HG03097 (cell line): Measurements from ENCODE around the gene DOCK7.

Experiments
- ATAC-seq: cut with Tn5 transposase; IDR thresholded peaks from one replicate; pipeline ENCODE4 v1.9.1; 2021; ENCODE audit not compliant: unreplicated experiment, low FRiP score

Gene DOCK7

DNA sequence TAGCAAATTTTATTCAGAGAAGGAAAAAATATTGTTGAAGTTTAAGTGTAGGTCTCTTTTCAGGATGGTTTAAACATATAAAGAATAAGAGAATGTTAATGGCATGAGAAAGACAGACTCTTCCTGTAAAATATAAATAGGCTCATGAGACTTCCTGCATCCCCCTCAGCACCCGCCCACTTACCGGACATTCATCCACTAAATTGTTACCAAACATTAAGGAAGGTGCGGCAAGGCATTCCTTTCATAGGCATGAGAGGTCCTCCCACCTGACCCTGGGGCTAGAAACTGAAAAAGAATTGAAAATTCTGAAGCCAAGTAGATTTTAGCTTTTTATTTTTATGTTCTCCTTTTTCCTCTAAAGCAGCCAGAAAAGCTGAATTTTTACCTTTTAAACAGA is 261.9 kb downstream of the DOCK7 start:
- ATAC-seq, result no peak

DNA sequence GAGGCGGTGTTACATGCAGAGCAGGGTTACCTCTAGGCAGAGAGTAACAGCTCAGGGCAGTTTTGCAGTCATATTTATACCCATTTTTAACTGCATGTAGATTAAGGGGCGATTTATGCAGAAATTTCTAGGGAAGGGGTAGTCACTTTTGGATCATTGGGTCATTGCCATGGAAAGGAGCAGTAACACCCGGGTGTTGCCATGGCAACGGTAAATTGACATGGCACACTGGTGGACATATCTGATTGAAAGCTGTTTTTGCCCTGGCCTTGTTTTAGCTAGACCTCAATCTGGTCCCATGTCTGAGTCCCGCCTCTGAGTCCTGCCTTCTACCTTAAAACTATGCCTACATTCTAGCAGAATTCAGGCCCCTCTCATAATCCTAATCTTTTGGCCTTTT is 263.1 kb downstream of the DOCK7 start:
- ATAC-seq, result no peak

DNA sequence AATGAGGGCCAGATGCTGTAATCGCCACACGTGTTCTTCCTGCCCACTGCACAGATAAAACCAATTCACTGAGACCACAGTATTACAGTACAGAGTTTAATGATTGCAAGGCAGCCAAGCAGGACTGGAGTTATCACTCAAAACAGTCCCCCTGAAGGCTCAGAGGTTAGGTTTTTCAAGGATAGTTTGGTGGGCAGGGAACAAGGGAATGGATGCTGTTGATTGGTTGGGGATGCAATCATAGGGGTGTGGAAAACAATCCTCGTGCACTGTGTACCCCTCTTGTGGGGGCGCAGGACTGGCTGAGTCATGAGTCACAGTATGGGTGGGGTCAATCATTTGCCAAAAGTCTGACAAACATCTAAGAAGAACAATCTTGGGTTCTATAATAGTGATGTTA is 263.8 kb downstream of the DOCK7 start:
- no peak for ATAC-seq

DNA sequence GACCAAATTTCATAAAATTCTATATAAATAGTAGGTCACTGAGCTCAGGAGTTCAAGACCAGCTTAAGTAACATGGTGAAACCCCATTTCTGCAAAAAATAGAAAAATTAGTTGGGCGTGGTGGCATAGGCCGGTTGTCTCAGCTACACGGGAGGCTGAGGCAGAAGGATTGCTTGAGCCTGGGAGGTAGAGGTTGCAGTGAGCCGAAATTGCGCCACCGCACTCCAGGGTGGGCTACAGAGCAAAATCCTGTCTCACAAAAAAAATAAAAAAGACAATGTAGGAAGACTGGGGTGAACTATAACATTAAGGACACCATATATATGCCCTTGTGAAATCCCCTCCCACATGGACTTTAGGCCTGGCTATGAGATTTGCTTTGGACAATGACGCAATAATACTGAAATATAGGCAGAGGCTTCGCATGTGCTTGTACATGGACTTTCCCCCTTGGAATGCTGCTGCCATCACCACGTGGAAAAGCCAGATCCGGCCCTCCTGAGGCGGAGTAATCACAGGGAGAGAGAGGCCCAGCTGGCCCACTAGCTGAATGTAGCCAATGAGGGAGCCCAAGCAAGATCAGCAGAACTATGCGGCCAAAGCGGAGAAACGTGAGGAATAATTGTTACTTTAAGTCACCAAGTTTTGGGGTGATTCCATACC is 264.5 kb downstream of the DOCK7 start:
- ATAC-seq, result no peak

DNA sequence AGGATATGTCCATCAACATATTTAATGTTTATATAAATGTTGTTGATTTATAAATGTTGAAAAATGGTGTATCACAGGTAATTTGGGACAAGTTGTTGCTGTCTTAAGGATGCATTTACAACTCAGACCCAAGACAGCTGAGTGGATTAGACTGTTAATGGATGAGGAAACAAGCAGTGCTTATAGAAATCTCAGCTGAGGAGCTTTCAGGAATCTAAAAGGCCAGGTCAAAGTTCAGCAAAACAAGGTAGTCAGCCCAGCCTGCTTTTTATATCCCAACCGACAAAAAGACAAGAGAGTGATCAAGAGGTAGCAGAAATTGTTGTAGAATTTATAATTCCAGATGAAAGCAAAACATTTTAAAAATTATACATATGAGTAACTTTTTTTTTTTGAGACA is 268.0 kb downstream of the DOCK7 start:
- ATAC-seq, result no peak

DNA sequence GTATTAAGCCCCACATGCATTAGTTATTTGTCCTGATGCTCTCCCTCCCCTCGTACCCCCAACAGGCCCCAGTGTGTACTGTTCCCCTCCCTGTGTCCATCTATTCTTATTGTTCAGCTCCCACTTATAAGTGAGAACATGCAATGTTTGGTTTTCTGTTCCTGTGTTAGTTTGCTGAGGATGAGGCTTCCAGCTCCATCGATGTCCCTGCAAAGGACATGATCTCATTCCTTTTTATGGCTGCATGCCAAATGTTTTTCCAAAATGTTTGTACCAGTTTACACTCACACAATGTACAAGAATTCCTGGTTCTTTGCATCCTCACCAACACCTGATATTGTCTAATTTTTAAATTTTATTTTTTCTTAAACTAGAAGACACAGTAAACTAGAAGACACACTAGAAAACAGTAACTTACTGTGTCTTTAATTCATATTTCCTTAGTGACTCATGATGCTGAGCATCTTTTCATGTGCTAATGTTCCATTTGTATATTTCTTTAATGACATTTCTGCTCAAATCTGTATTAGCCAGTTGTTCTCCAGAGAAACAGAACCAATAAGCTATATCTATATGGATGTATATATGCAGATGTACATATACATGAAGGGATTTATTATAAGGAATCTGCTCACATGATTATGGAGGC is 270.7 kb downstream of the DOCK7 start:
- ATAC-seq, result no peak

DNA sequence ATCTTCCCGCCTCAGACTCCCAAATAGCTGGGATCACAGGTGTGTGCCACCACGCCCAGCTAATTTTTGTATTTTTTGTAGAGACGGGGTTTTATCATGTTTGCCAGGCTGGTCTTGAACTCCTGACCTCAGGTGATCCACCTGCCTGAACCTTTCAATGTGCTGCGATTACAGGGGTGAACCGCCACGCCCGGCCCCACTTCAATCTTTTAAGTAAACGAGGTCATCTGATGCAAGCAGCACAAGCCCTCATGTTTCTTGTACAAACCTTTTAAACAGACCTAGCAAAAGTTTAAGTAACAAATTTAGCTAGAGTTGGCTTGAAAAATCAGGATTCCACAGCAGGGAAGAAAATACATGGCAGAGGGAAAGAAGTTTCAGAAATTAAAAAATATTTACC is 272.5 kb downstream of the DOCK7 start:
- no peak for ATAC-seq

DNA sequence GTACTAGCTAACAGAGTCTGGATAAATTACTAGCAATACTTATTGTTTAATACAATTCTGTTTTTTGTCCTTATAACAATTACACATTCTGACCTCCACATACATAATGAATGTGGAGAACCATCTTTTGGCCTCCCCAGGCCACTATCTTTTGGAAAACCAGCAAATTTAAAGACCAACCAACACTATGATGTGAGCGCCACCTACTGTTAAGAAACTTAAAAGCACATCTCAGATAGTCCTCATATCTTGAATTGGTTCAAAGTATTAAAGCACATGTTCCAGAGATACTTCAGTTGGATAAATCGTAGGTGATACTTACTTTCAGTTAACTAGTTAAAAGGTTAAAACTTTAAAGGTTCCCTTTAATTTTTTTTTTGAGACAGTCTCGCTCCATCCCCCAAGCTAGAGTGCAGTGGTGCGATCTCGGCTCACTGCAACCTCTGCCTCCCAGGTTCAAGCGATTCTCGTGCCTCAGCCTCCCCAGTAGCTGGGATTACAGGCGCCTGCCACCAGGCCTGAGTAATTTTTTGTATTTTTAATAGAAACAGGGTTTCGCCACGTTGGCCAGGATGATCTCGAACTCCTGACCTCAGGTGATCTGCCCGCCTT is 280.7 kb downstream of the DOCK7 start:
- no peak for ATAC-seq

DNA sequence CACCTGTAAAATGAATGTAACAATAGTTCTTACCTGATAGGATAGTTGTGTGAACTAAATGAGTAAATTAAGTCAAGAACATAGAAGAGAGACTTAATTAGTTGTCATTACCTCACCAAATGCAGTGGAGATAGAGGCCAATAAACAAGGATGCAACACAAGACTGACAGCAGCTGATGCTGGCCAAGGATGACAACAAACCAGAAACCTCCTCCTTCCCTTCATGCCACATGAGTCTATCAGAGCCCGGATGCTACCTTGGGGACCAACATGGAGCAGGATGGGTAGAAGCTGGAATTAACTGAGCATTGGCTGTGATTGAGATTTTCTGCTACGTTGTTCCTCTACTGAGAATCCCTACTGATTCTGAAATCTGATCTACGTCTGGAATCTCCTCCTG is 281.6 kb downstream of the DOCK7 start:
- no peak for ATAC-seq

DNA sequence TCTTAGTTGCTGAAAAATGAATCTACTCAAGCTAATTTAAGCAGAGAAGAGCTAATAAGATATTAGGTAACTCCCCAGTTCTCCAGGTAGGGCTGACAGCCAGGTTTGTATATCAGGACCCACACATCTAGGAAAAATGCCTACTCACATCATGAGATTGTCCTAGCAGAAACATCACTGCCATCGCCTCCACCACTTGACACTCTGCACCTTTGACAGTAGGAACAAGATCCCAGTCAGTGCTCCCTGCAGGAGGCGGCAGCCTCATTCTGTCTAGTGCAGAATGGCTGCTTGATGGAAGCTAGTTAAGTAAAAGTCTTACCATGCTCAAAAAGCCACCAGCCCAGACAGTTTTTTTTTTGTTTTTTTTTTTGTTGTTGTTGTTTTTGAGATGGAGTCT is 282.9 kb downstream of the DOCK7 start:
- ATAC-seq, result no peak
